Right atrium auricular region (tissue), 2 donors: ENCODE measurements around the gene ZNF804A. TPM values are rescaled to one million over a fixed set of nuclear protein-coding genes. Genes with fewer than 3 reads are reported as not detected.

ENCODE experiments used
- DNase-seq: peaks from one replicate; pipeline ENCODE4 v3.0.0-alpha.2; 2019; ENCODE audit warnings: low spot score
- H3K27ac ChIP-seq, 2 donors: fragments of 200-600 bp; sonication (generic); 1 replicate in 1 of 2; 2 replicates in 1 of 2; pipeline ENCODE4 v1.5.1; 2016 to 2019
- H3K27me3 ChIP-seq, 2 donors: fragments of 200-600 bp; sonication (generic); one replicate each; pipeline versions ENCODE4 v1.5.1 to v1.6.0; 2017 to 2019
- H3K36me3 ChIP-seq: fragments of 200-600 bp; sonication (generic); one replicate; pipeline ENCODE4 v1.5.1; 2016
- H3K4me1 ChIP-seq, 2 donors: fragments of 200-600 bp; sonication (generic); one replicate each; pipeline versions ENCODE4 v1.5.1 to v1.6.0; 2017 to 2019
- H3K4me3 ChIP-seq, 2 donors: fragments of 200-600 bp; sonication (generic); 1 replicate in 1 of 2; 2 replicates in 1 of 2; pipeline ENCODE4 v1.5.1; 2017 to 2019; ENCODE audit warnings: mild to moderate bottlenecking in 1 of 2, moderate library complexity in 1 of 2
- H3K9me3 ChIP-seq, 2 donors: fragments of 200-600 bp; sonication (generic); one replicate each; pipeline ENCODE4 v1.5.1; 2019
- total RNA-seq, 2 donors: library from RNA; depleted of rRNA; stranded (reverse); fragments of >200 nt; gene quantifications; one replicate each; pipeline ENCODE4 v1.1.0, GENCODE V29; 2016
- TF ChIP-seq, protein P1 (sequence below), 2 donors: fragments of 200-600 bp; sonication (generic); IDR thresholded peaks; one replicate each; pipeline ENCODE4 v1.5.1; 2019; ENCODE audit warnings: antibody characterized with exemption in 2 of 2

ZNF804A gene
- total RNA-seq, 2 donors from 2014 or later, result not detected

DNA sequence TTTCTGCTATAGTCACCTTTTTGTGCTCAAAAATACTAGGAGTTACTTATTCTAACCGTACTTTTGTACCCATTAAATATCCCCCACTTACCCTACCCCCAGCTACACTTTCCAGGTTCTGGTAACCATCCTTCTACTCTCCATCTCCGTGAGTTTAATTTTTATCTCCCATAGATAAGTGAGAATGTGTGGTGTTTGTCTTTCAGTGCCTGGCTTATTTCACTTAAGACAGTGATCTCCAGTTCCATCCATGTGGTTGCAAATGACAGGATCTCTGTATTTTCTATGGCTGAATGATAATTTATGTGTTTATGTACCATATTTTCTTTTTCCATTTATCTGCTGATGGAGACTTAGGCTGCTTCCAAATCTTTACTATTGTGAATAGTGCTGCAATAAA is 323.3 kb downstream of the ZNF804A start:
- no peak for DNase-seq
- Histone ChIP-seq H3K27ac (no peak overlapping the region), H3K4me3 (no peak overlapping the region)

DNA sequence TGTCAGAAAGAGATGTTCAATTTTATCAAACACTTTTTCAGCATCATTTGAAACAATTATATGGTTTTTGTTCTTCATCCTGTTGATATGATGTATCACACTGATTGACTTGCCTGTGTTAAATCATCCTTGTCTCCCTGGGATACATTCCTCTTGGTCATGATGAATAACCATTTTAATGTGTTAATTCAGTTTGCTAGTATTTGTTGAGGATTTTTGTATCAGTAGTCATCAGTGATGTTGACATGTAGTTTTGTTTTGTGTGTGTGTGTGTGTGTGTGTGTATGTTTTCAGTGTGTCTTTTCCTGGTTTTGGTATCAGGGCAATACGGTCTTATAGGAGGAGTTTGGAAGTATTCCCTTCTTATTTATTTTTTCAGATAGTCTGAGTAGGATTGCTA is 325.4 kb downstream of the ZNF804A start:
- H3K36me3 ChIP-seq, result no peaks in the 10 kb centered on the region
- H3K4me3 ChIP-seq, result no peak overlapping the region
- no peak for DNase-seq
- no peaks in the 10 kb centered on the region for H3K27me3 ChIP-seq
- peaks cover 0 to 33% of the 10 kb centered on the region in 2 donors for H3K9me3 ChIP-seq
- TF ChIP-seq, protein P1, sequence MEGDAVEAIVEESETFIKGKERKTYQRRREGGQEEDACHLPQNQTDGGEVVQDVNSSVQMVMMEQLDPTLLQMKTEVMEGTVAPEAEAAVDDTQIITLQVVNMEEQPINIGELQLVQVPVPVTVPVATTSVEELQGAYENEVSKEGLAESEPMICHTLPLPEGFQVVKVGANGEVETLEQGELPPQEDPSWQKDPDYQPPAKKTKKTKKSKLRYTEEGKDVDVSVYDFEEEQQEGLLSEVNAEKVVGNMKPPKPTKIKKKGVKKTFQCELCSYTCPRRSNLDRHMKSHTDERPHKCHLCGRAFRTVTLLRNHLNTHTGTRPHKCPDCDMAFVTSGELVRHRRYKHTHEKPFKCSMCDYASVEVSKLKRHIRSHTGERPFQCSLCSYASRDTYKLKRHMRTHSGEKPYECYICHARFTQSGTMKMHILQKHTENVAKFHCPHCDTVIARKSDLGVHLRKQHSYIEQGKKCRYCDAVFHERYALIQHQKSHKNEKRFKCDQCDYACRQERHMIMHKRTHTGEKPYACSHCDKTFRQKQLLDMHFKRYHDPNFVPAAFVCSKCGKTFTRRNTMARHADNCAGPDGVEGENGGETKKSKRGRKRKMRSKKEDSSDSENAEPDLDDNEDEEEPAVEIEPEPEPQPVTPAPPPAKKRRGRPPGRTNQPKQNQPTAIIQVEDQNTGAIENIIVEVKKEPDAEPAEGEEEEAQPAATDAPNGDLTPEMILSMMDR (IDR thresholded peaks at IDR 0.05), result no peak
- no peaks in the 10 kb centered on the region for H3K4me1 ChIP-seq
- H3K27ac ChIP-seq, result no peak overlapping the region

More for the DNA sequence above, 323.3 kb downstream of the ZNF804A start:
- Histone ChIP-seq H3K4me1 (no peaks in the 10 kb centered on the region), H3K36me3 (no peaks in the 10 kb centered on the region), H3K27me3 (no peaks in the 10 kb centered on the region), H3K9me3 (peaks cover 0 to 27% of the 10 kb centered on the region in 2 donors)
- TF ChIP-seq, protein P1 (IDR thresholded peaks at IDR 0.05), result no peak

DNA sequence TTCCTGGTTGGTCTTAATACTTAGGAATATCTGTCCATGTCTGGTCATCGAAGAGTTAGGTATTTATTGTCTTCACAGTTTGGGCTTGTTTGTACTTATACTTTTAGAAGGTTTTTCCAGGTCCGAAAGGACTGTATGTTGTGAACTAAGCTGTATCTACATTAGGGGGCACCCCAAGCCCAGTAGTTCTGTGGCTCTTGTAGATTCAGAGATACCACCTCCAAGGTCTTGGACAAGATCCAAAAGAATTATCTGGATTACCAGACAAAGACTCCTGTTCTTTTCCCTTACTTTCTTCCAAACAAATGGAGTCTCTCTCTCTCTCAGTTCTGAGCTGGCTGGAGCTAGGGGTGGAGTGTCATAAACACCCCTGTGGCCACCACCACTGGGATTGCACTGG is 328.7 kb downstream of the ZNF804A start:
- TF ChIP-seq, protein P1 (IDR thresholded peaks at IDR 0.05), result no peak
- Histone ChIP-seq H3K4me3 (no peak overlapping the region), H3K9me3 (peaks cover 0 to 33% of the 10 kb centered on the region in 2 donors), H3K27me3 (no peaks in the 10 kb centered on the region), H3K27ac (no peak overlapping the region), H3K4me1 (no peaks in the 10 kb centered on the region), H3K36me3 (no peaks in the 10 kb centered on the region)
- no peak for DNase-seq

DNA sequence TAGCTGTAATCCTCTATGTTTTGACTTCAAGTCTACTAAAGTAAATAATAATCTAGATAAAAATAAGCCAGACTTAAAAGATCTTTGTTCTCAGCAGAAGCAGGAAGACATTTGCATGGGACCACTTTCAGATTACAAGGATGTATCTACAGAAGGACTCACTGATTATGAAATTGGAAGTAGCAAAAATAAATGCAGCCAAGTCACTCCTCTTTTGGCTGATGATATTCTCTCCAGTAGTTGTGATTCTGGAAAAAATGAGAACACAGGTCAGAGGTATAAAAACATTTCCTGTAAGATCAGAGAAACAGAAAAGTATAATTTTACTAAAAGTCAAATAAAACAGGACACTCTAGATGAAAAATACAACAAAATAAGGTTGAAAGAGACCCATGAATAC is 338.4 kb downstream of the ZNF804A start:
- Histone ChIP-seq H3K4me1 (no peaks in the 10 kb centered on the region), H3K4me3 (no peak overlapping the region), H3K27me3 (no peaks in the 10 kb centered on the region), H3K36me3 (no peaks in the 10 kb centered on the region), H3K9me3 (no peaks in the 10 kb centered on the region), H3K27ac (no peak overlapping the region)
- no peak for DNase-seq
- TF ChIP-seq, protein P1 (IDR thresholded peaks at IDR 0.05), result no peak

DNA sequence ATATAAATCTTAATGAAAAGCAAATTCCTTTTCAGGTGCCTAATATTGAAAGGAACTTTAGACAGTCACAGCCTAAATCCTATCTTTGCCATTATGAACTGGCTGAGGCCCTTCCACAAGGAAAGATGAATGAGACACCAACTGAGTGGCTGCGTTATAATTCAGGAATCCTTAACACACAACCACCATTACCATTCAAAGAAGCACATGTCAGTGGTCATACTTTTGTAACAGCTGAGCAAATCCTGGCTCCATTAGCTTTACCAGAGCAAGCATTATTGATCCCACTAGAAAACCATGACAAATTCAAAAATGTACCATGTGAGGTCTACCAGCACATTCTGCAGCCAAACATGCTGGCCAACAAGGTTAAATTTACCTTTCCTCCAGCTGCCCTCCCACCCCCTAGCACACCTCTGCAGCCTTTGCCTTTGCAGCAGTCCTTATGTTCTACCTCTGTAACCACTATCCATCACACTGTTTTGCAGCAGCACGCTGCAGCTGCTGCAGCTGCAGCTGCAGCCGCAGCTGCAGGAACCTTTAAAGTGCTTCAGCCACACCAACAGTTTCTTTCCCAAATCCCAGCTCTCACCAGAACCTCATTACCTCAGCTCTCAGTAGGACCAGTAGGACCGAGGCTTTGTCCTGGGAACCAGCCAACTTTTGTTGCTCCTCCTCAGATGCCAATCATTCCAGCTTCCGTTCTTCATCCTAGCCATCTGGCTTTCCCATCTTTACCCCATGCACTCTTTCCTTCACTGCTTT is 340.1 kb downstream of the ZNF804A start:
- Histone ChIP-seq H3K36me3 (no peaks in the 10 kb centered on the region), H3K4me3 (no peak overlapping the region), H3K9me3 (no peaks in the 10 kb centered on the region), H3K27me3 (no peaks in the 10 kb centered on the region), H3K4me1 (no peaks in the 10 kb centered on the region), H3K27ac (no peak overlapping the region)
- TF ChIP-seq, protein P1 (IDR thresholded peaks at IDR 0.05), result no peak
- no peak for DNase-seq

DNA sequence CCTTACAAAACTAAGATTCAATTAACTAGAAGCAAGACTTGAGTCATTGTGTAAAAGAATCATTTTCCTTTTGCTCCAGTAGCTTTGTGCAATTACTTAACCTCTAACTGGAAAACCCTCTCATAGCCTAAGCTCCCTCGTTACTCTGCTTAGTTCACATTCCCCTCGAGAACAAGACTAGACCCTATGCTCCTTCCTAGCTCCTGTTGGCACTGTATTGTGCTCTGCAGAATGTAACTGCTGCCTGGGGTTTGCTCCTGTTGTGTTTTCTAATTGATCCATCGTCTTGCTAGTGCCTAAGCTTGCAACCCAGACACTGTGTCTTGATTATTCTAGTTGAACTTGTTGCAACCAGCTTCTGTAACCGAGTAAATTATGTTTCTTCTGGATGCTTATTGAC is 347.0 kb downstream of the ZNF804A start:
- Histone ChIP-seq H3K27me3 (no peaks in the 10 kb centered on the region), H3K4me3 (no peak overlapping the region), H3K36me3 (no peaks in the 10 kb centered on the region), H3K4me1 (no peaks in the 10 kb centered on the region), H3K9me3 (no peaks in the 10 kb centered on the region), H3K27ac (no peak overlapping the region)
- TF ChIP-seq, protein P1 (IDR thresholded peaks at IDR 0.05), result no peak
- DNase-seq, result no peak
